Osteocyte (in vitro differentiated cells): ENCODE data around the gene GRIK4. TPM values are rescaled to one million over a fixed set of nuclear protein-coding genes. Genes with fewer than 3 reads are reported as not detected.

ENCODE experiments used
- DNase-seq: peaks from one replicate; pipeline ENCODE4 v3.0.0; 2021; ENCODE audit warnings: mixed read lengths; ENCODE audit not compliant: unreplicated experiment; ENCODE audit errors: extremely low spot score
- H3K27ac Mint-ChIP-seq: one replicate; pipeline ENCODE4 v1.8.0; 2021; ENCODE audit warnings: mild to moderate bottlenecking, mixed read lengths; ENCODE audit not compliant: unreplicated experiment
- H3K27me3 Mint-ChIP-seq: one replicate; pipeline ENCODE4 v1.8.0; 2021; ENCODE audit warnings: mixed read lengths; ENCODE audit not compliant: unreplicated experiment
- H3K36me3 Mint-ChIP-seq: one replicate; pipeline ENCODE4 v1.8.0; 2021; ENCODE audit warnings: mixed read lengths; ENCODE audit not compliant: unreplicated experiment
- H3K4me1 Mint-ChIP-seq: one replicate; pipeline ENCODE4 v1.8.0; 2021; ENCODE audit warnings: mixed read lengths; ENCODE audit not compliant: unreplicated experiment
- H3K4me3 Mint-ChIP-seq: one replicate; pipeline ENCODE4 v1.8.0; 2021; ENCODE audit warnings: mild to moderate bottlenecking, moderate library complexity, mixed read lengths; ENCODE audit not compliant: unreplicated experiment
- H3K9me3 Mint-ChIP-seq: one replicate; pipeline ENCODE4 v1.8.0; 2021; ENCODE audit warnings: mixed read lengths; ENCODE audit not compliant: unreplicated experiment
- total RNA-seq: library from RNA; stranded (reverse); gene quantifications from 2 replicates; pipeline ENCODE4 v1.2.1, GENCODE V29; 2021
- TF ChIP-seq, protein P1 (sequence below): fragments of 200-600 bp; sonication (generic); IDR thresholded peaks from 2 replicates; pipeline ENCODE4 v1.5.0; 2021; ENCODE audit warnings: antibody characterized with exemption, mild to moderate bottlenecking, moderate library complexity

Gene GRIK4
- total RNA-seq, 1 donor from 2014 or later = 0.11 TPM

DNA sequence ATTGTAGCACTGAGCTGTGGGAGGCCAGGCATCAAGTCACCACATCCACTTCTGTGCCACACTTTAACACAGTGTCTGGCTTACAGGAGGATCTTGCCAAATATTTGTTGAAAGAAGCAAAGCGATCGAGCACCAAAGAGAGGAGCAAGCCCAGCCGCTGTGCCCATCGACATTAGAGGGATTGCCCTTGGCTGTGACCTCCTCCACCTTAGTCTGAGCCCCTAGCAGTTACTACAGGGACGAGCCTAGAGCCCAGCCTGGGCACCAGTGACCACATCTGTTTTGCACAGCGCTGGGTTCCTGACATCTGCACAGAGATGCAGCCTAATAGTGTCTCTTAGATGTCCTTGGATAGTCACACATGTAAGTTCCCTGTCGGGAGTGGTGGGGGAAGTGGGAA, 17.7 kb downstream of the GRIK4 start:
- H3K4me1 Mint-ChIP-seq = peaks cover 15% of the 10 kb centered on the region
- no peaks in the 10 kb centered on the region for H3K36me3 Mint-ChIP-seq
- DNase-seq = no peak
- H3K4me3 Mint-ChIP-seq = no peak overlapping the region
- H3K9me3 Mint-ChIP-seq = no peaks in the 10 kb centered on the region
- TF ChIP-seq, protein P1, sequence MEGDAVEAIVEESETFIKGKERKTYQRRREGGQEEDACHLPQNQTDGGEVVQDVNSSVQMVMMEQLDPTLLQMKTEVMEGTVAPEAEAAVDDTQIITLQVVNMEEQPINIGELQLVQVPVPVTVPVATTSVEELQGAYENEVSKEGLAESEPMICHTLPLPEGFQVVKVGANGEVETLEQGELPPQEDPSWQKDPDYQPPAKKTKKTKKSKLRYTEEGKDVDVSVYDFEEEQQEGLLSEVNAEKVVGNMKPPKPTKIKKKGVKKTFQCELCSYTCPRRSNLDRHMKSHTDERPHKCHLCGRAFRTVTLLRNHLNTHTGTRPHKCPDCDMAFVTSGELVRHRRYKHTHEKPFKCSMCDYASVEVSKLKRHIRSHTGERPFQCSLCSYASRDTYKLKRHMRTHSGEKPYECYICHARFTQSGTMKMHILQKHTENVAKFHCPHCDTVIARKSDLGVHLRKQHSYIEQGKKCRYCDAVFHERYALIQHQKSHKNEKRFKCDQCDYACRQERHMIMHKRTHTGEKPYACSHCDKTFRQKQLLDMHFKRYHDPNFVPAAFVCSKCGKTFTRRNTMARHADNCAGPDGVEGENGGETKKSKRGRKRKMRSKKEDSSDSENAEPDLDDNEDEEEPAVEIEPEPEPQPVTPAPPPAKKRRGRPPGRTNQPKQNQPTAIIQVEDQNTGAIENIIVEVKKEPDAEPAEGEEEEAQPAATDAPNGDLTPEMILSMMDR = no peak
- H3K27me3 Mint-ChIP-seq = peaks cover 15% of the 10 kb centered on the region
- H3K27ac Mint-ChIP-seq = no peak overlapping the region

DNA sequence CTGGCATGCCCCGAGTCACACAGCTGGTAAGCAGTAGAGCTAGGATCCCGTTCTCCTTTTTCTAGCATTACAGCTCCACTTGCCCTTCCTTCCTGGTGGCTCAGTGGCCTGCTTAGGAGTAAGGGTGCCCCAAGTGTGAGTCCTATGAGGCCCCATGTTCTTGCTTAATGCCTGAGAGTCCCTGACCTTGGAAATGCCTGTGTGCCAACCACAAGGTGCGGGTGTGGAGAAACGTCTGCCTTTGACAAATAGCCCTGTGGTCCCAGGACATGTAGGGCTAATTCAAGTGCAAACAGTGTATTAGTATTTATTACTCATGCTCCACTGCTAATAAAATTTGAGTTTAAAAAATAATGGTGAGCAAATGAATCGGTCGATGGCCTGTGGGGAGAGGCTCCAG, 18.4 kb downstream of the GRIK4 start:
- peaks cover 17% of the 10 kb centered on the region for H3K27me3 Mint-ChIP-seq
- H3K27ac Mint-ChIP-seq = no peak overlapping the region
- DNase-seq = no peak
- H3K4me1 Mint-ChIP-seq = peaks cover 15% of the 10 kb centered on the region
- TF ChIP-seq, protein P1 = no peak
- no peaks in the 10 kb centered on the region for H3K9me3 Mint-ChIP-seq
- H3K4me3 Mint-ChIP-seq = no peak overlapping the region
- H3K36me3 Mint-ChIP-seq = no peaks in the 10 kb centered on the region

DNA sequence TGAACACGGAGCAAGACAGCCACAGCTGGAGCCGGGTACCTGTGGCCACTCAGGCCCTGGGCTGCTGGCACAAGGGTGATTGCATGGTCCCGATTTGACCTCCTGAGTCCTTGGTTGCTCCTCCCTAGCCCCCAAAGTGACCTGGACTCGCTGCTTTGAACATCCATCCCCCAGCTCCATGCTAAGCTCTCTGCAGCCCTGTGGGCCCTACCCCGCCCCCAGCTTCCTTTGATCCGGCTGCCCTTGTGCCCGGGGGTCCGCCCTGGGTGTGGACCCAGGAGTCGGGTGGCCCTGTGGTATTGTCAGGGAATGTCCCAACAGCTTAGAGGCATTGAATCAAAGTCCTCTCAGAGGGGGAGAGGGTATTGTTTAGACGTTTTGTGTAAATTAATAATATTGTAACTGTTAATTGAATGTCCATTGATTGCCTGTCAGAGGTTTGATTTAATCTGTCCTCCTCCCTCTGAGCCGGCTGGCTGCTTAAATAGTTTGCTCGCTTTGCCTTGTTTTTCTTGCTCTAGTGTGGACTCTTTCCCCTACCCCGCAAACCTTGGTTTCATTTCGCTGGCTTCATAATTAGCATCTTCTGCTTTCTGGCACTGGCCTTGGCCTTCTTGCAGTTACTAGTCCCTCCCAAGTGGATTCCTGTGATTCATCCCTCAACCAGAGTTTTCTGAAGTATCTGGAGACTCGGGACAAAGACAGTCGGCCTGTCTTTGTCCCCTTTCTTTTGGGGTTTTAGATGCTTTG, 20.7 kb downstream of the GRIK4 start:
- Mint-ChIP-seq H3K4me1 (peaks cover 10% of the 10 kb centered on the region), H3K9me3 (no peaks in the 10 kb centered on the region), H3K4me3 (no peak overlapping the region), H3K27me3 (peaks cover 17% of the 10 kb centered on the region), H3K36me3 (no peaks in the 10 kb centered on the region), H3K27ac (no peak overlapping the region)
- no peak for DNase-seq
- TF ChIP-seq, protein P1 = no peak

DNA sequence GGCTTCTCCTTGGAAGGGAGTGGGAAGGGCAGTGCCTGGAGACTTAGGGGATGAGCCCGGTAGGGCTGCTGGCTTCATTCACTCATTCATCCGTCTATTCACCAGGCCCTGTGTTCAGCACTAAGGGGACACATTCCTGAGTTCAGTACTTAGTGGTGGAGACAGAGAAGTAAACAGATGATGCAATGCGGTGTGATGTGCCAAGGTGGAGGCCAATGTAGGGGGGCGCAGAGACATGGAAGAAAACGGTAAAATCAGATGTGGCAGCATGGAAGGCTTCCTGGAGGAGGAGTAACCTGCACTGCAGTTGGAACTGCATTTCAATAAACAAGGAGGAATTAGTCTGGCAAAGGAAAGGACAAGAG, 21.3 kb downstream of the GRIK4 start:
- Mint-ChIP-seq H3K4me1 (peaks cover 6% of the 10 kb centered on the region), H3K4me3 (no peak overlapping the region), H3K9me3 (no peaks in the 10 kb centered on the region), H3K36me3 (no peaks in the 10 kb centered on the region), H3K27me3 (peaks cover 17% of the 10 kb centered on the region), H3K27ac (no peak overlapping the region)
- TF ChIP-seq, protein P1 = no peak
- no peak for DNase-seq

DNA sequence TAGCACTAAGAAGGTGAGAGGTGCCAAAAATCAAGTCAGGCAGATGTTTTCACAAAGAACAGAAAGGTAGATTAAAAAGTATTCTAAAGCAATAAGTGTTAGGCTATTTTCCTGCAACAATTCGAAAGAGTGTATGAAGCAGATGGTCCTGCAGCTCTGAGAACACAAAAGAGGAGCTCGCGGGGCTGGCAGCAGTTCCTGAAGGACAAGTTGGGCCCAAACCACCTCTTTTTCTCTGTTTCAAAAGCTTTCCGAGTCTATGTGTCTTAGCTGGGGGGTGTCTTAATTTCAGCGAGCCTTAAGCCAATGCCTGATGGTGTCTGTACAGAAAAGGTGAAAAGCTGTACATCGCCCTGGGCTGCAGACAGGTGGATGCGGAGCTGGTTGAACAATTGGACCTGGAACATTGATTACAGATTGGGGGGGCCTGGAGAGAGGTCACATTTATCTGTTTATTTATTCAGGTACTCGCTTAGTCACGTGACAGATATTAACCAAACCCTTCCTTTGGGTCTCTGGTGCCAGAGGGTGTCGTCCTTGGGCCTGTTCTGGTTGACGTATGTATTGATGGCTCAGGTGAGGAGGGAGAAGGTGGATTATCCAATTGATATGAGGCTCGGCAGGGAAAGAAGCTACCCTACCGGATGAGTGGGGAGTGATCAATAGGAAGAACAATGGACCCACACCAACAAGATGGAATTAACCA, 24.7 kb downstream of the GRIK4 start:
- H3K36me3 Mint-ChIP-seq = no peaks in the 10 kb centered on the region
- H3K27me3 Mint-ChIP-seq = peaks cover 5% of the 10 kb centered on the region
- TF ChIP-seq, protein P1 = no peak
- no peak for DNase-seq
- H3K4me3 Mint-ChIP-seq = no peak overlapping the region
- H3K4me1 Mint-ChIP-seq = peaks cover 13% of the 10 kb centered on the region
- H3K9me3 Mint-ChIP-seq = no peaks in the 10 kb centered on the region
- no peak overlapping the region for H3K27ac Mint-ChIP-seq
